K562 (cell line): ENCODE measurements around the gene DAPK2. TPM values are rescaled to one million over a fixed set of nuclear protein-coding genes. Genes with fewer than 3 reads are reported as not detected.

Experiments
- CREB5 ChIP-seq: fragments of 250-450 bp; sonication (Bioruptor Pico); IDR thresholded peaks from 2 replicates; pipeline ENCODE4 v1.5.0; 2020; ENCODE audit warnings: mild to moderate bottlenecking
- ZBTB40 ChIP-seq, 2 experiments: fragments of 450-650 bp in 1 of 2; sonication (generic) in 1 of 2; formaldehyde crosslinking in 1 of 2; IDR thresholded peaks; 2 replicates each; pipeline versions ENCODE4 v1.7.1 to v1.9.0; 2016 to 2022; ENCODE audit warnings: inconsistent platforms in 1 of 2, mild to moderate bottlenecking in 1 of 2, missing genetic modification reagents in 1 of 2
- polyA plus RNA-seq, 8 experiments: library from polyadenylated mRNA; depleted of rRNA in 4 of 8; stranded (reverse) in 5 of 8; unstranded in 3 of 8; fragments of >200 nt; fragmentation: Nextera tagmentation in 2 of 8; fragmentation: Illumina TruSeq in 1 of 8; extraction: Ambion mirVana in 2 of 8; extraction: Trizol in 1 of 8; gene quantifications; 2 replicates each; pipeline versions ENCODE4 v1.2.1 to v1.2.3, GENCODE V29; 2011 to 2014; ENCODE audit warnings: inconsistent platforms in 1 of 8, missing spikeins in 1 of 8
- total RNA-seq, 7 experiments: library from RNA; depleted of rRNA in 6 of 7; stranded (reverse); fragments of >200 nt in 6 of 7; fragmentation: Illumina TruSeq in 2 of 7; extraction: Trizol in 2 of 7; gene quantifications; 2 replicates each; pipeline versions ENCODE4 v1.2.1 to v1.2.3, GENCODE V29; 2011 to 2021; ENCODE audit warnings: low replicate concordance in 1 of 7

Gene DAPK2
- total and polyA plus RNA-seq, 9 of the 15 experiments (the other 6 are each of a cell fraction or from before 2014, with no cell fraction given), result 0.14 to 5.2 (median 2.2) TPM

GRCh38 chr15:64095431-64095794 is 49.1 kb upstream of the DAPK2 start (continued):
- TF ChIP-seq ZBTB40 (IDR thresholded peaks at IDR 0.05) (no peak), ZBTB40 (CRISPR knock-in tag; IDR thresholded peaks at IDR 0.05) (no peak), CREB5 (CRISPR knock-in tag) (no peak)
